ENCODE measurements around the gene CYSLTR2. TPM values are rescaled to one million over a fixed set of nuclear protein-coding genes. Genes with fewer than 3 reads are reported as not detected.

The CYSLTR2 gene
- total RNA-seq, 2 experiments from 2014 or later = 1.1 to 1.5 TPM

DNA sequence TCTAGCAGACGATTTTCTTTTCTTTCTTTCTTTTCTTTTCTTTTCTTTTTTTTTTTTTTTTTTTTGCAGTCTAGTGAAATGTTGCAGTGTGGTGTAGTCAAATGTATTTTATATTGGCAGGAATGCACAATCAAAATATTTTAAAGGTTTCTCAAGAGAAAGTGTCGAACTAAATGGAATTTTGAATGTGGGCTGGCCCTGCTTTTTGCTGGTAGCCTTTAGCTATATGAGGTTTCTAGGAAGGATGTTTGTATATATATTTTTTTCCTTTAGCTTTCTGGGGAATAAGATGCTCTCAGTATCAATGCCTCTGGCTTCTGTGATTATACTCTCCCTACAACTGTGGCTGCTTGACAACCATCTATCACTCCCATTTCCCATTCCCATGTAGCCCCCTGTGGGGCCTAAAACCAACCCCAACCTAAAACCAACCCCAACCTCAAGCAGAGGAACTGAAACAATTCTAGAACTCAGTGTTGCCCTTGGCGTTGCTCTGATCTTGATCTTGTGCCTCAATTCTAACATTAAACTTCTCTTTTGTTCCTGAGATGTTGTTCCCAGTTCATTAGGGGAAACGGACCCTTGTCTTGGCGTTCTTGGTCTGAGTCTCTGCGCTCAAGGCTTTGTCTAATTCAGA, 27.1 kb downstream of the CYSLTR2 start:
- ChIA-PET POLR2A (no interaction called here), CTCF (no interaction called here)
- H3K4me1 Mint-ChIP-seq (ENCODE audit: low read depth) = peaks cover 7% of the 10 kb centered on the region
- no peak for ATAC-seq
- no peak for DNase-seq
- H3K27ac Mint-ChIP-seq = no peak overlapping the region
- TF ChIP-seq, protein P1, sequence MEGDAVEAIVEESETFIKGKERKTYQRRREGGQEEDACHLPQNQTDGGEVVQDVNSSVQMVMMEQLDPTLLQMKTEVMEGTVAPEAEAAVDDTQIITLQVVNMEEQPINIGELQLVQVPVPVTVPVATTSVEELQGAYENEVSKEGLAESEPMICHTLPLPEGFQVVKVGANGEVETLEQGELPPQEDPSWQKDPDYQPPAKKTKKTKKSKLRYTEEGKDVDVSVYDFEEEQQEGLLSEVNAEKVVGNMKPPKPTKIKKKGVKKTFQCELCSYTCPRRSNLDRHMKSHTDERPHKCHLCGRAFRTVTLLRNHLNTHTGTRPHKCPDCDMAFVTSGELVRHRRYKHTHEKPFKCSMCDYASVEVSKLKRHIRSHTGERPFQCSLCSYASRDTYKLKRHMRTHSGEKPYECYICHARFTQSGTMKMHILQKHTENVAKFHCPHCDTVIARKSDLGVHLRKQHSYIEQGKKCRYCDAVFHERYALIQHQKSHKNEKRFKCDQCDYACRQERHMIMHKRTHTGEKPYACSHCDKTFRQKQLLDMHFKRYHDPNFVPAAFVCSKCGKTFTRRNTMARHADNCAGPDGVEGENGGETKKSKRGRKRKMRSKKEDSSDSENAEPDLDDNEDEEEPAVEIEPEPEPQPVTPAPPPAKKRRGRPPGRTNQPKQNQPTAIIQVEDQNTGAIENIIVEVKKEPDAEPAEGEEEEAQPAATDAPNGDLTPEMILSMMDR (IDR thresholded peaks at IDR 0.05) = no peak
- no peak overlapping the region for H3K4me3 Mint-ChIP-seq
- intact Hi-C loops (cut with micrococcal nuclease) = no loop called here
- no peaks in the 10 kb centered on the region for H3K36me3 Mint-ChIP-seq (ENCODE audit: low read depth)
- no peaks in the 10 kb centered on the region for H3K27me3 Mint-ChIP-seq
- H3K9me3 Mint-ChIP-seq = no peaks in the 10 kb centered on the region

DNA sequence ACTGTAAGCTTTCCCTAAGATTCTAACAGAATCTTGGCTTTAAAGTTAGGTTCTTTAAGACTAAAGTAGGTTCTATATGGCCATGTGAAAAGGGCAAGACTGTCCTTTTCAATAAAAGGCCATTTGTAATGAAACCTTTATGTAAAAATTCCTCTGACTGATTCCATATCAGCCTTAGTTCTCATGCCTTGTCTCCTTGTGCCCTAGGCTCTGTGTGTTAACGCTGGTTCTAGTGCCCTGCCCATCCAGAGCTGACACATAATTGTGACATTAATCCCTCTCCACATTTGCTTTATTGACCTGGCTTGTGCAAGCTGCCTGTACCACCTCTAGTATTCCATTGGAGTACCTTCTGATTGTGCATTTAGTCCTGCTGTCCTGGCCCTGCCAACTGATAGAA, 28.2 kb downstream of the CYSLTR2 start:
- ATAC-seq = no peak
- Mint-ChIP-seq H3K27me3 (no peaks in the 10 kb centered on the region), H3K4me1 (ENCODE audit: low read depth) (peaks cover 6% of the 10 kb centered on the region), H3K4me3 (no peak overlapping the region), H3K9me3 (no peaks in the 10 kb centered on the region), H3K27ac (no peak overlapping the region), H3K36me3 (ENCODE audit: low read depth) (no peaks in the 10 kb centered on the region)
- no peak for DNase-seq
- ChIA-PET CTCF (no interaction called here), POLR2A (no interaction called here)
- TF ChIP-seq, protein P1 (IDR thresholded peaks at IDR 0.05) = no peak
- intact Hi-C loops (cut with micrococcal nuclease) = no loop called here

DNA sequence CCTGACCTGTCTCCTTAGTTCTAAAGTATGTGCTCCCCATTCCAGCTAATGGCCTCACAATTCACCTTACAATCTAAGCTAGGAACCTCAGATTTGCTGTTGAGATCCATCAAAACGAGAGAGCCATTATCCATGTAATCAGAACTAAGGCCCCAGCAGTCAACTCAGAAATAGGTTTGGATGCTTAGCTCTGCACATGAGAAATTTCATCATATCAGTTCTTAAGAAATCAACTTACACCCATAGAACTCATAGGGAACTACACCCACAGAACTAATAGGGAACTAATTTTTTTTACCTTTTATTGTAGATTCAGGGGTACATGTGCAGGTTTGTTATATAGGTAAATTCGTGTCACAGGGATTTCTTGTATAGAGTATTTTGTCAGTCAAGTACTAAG, 28.7 kb downstream of the CYSLTR2 start:
- intact Hi-C loops (cut with micrococcal nuclease) = no loop called here
- Mint-ChIP-seq H3K4me3 (no peak overlapping the region), H3K9me3 (no peaks in the 10 kb centered on the region), H3K27ac (no peak overlapping the region), H3K27me3 (no peaks in the 10 kb centered on the region), H3K4me1 (ENCODE audit: low read depth) (peaks cover under 1% of the 10 kb centered on the region), H3K36me3 (ENCODE audit: low read depth) (no peaks in the 10 kb centered on the region)
- DNase-seq (no peak), ATAC-seq (no peak)
- TF ChIP-seq, protein P1 (IDR thresholded peaks at IDR 0.05) = no peak
- POLR2A ChIA-PET = interaction anchor here (0.6 kb wide), 1 partner anchor 686 kb away, joined by 3 read pairs; no protein-coding TSS in a partner anchor
- CTCF ChIA-PET = interaction anchor here (0.8 to 1.1 kb wide), 2 partner anchors 101 to 116 kb away, joined by 3 read pairs; no protein-coding TSS in a partner anchor

DNA sequence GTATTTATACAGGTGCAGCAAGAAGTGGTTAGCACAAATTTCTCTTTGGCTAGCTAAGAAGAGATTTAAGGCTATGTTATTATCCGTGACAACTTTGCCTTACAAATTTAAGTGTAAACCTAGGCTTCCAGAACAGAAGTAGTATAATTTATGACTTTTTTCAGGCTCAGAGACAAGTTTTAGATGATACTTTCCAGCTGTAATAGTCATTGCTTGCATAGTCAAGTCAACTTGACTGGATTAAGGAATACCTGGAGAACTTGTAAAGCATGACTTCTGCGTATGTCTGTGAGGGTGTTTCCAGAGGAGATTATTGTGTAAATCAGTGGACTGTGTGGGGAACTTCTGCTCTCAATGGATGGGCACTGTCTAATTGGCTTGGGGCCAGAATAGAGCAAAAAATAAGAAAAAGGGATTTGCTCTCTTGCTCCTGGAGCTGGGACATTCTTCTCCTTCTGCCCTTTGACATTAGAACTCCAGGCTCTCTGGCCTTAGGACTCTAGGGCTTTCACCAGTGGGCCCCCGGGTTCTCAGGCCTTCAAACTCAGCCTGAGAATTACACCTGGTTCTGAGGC, 33.0 kb downstream of the CYSLTR2 start:
- no peaks in the 10 kb centered on the region for H3K27me3 Mint-ChIP-seq
- ATAC-seq (no peak), DNase-seq (no peak)
- TF ChIP-seq, protein P1 (IDR thresholded peaks at IDR 0.05) = no peak
- no peaks in the 10 kb centered on the region for H3K4me1 Mint-ChIP-seq (ENCODE audit: low read depth)
- CTCF ChIA-PET = no interaction called here
- H3K27ac Mint-ChIP-seq = no peak overlapping the region
- peaks cover 2% of the 10 kb centered on the region for H3K9me3 Mint-ChIP-seq
- POLR2A ChIA-PET = no interaction called here
- no peak overlapping the region for H3K4me3 Mint-ChIP-seq
- H3K36me3 Mint-ChIP-seq (ENCODE audit: low read depth) = peaks cover 7% of the 10 kb centered on the region
- intact Hi-C loops (cut with micrococcal nuclease) = no loop called here

DNA sequence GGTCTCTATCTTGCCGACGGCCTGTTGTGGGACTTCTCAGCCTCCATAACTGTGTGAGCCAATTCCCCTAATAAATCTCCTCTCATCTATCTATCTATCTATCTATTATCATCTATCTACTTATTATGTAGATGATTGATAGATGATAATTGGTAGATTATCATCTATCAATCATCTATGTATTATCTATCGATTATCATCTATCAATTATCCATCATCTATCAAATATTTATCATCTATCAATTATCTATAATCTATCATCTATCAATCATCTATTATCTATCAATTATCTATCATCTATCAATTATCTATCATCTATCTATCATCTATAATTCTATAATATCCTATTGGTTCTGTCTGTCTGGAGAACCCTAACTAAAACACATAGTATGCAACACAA, 33.5 kb downstream of the CYSLTR2 start:
- POLR2A ChIA-PET = no interaction called here
- no peak overlapping the region for H3K27ac Mint-ChIP-seq
- ATAC-seq = no peak
- no peak for DNase-seq
- no peak overlapping the region for H3K4me3 Mint-ChIP-seq
- H3K4me1 Mint-ChIP-seq (ENCODE audit: low read depth) = no peaks in the 10 kb centered on the region
- peaks cover 2% of the 10 kb centered on the region for H3K9me3 Mint-ChIP-seq
- TF ChIP-seq, protein P1 (IDR thresholded peaks at IDR 0.05) = no peak
- peaks cover 7% of the 10 kb centered on the region for H3K36me3 Mint-ChIP-seq (ENCODE audit: low read depth)
- intact Hi-C loops (cut with micrococcal nuclease) = no loop called here
- CTCF ChIA-PET = no interaction called here
- no peaks in the 10 kb centered on the region for H3K27me3 Mint-ChIP-seq
